ENCODE measurements around the gene RAB11FIP3.

The RAB11FIP3 gene

DNA sequence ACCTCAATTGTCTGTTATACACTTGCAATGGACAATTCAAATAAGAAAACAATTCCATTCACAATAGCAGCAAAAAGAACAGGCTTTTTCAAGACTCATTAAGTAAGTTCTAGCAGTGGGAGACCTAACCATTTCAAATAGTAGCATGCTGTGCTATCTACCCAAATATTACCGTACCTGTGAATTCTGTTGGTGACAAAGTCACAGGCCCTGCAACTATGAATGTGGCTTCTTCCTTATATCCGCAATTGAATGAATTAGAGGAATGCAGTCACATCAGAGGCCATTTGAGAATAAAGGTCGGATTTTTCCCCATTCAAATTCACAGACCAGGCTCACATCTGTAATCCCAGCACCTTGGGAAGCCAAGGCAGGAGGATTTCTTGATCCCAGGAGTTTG lies 29.2 kb upstream of the RAB11FIP3 start:
- TF ChIP-seq, protein P1, sequence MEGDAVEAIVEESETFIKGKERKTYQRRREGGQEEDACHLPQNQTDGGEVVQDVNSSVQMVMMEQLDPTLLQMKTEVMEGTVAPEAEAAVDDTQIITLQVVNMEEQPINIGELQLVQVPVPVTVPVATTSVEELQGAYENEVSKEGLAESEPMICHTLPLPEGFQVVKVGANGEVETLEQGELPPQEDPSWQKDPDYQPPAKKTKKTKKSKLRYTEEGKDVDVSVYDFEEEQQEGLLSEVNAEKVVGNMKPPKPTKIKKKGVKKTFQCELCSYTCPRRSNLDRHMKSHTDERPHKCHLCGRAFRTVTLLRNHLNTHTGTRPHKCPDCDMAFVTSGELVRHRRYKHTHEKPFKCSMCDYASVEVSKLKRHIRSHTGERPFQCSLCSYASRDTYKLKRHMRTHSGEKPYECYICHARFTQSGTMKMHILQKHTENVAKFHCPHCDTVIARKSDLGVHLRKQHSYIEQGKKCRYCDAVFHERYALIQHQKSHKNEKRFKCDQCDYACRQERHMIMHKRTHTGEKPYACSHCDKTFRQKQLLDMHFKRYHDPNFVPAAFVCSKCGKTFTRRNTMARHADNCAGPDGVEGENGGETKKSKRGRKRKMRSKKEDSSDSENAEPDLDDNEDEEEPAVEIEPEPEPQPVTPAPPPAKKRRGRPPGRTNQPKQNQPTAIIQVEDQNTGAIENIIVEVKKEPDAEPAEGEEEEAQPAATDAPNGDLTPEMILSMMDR (IDR thresholded peaks at IDR 0.05; ENCODE audit: low read depth, low read length): no peak
- no peak for DNase-seq (ENCODE audit: low read depth, low spot score)
- in situ Hi-C loops (cut with HindIII; ENCODE audit: low sequenced_read_pairs): no loop called here
- peak overlapping the region; percentile 42 for H3K4me3 ChIP-seq (ENCODE audit: low read depth, low read length)

DNA sequence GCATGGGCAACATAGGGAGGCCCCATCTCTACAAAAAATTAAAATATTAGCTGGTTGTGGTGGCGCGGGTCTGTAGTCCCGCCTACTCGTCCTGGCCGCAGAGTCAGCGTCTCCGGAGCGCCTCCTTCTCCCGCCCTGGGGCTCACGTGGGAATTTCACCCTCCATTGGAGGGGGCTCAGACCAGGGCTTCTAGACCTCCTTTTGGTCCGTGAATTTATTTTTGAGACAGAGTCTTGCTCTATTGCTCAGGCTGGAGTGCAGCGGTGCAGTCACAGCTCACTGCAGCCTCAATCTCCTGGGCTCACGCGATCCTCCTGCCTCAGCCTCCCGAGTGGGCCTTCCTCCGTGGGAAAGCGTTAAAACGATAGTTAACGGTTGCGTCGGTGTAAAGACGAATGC lies 28.8 kb upstream of the RAB11FIP3 start:
- TF ChIP-seq, protein P1 (IDR thresholded peaks at IDR 0.05; ENCODE audit: low read depth, low read length): no peak
- peak; percentile 31 for DNase-seq (ENCODE audit: low read depth, low spot score)
- in situ Hi-C loops (cut with HindIII; ENCODE audit: low sequenced_read_pairs): no loop called here
- H3K4me3 ChIP-seq (ENCODE audit: low read depth, low read length): peak overlapping the region; percentile 42

DNA sequence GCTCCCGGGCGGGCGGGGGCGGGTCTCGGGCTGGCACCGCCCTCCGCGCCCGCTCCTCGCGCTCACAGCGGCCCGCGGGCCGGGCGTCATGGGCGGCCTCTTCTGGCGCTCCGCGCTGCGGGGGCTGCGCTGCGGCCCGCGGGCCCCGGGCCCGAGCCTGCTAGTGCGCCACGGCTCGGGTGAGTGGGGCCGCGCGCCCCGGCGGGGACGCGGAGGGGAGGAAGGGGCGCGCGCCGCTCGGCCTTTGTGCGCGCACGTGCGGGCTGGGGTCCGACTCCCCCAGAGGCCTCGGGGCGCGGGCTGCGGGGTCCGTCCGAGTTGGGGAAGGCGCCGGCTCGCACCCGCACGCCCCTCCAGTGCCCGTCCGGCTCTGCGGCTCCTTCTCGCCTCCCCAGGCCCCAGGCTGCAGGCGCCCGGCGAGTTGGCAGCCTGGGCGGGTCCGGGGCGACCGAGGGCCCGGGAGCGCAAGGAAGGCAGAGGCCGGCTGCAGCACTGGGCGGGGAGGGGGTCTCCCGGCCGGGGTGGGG lies 28.3 kb upstream of the RAB11FIP3 start, which contains the start of gene NME4:
NME4 (plus strand) TSS at position 65 of the 527 bp plus-strand sequence; CDS start at position 89, 24 bp downstream.
- no peak for DNase-seq (ENCODE audit: low read depth, low spot score)
- in situ Hi-C loops (cut with HindIII; ENCODE audit: low sequenced_read_pairs): no loop called here

DNA sequence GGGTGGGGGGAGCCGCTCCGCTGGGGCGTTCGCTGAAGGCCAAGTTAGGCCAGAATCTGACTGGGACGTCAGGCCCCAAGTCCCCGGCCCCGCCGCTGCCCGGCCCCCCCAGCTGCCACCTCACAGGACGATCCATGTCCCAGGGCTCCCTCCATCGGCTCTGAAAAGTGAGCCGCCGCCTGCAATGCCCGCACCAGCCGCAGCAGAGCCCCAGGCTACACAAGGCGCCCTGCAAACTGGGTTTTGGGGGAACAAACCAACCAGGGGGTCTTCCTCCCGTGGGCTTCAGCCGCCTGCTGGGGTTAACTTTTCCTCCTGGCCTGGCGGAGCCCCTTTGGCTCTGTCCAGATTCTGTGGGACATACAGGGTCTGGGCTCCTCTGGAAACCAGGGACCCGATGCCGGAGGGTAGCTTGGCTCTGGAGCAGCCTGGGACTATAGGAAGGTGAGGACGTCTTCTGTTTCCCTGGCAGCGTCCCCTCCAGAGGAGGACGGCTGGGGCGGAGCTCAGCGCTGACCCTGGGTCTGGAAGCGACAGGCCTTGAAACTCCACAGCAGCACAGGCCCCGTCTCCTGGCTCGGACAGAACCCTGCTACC lies 27.6 kb upstream of the RAB11FIP3 start:
- peak; percentile 59 for DNase-seq (ENCODE audit: low read depth, low spot score)
- no peak overlapping the region for H3K4me3 ChIP-seq (ENCODE audit: low read depth, low read length)
- in situ Hi-C loops (cut with HindIII; ENCODE audit: low sequenced_read_pairs): no loop called here
- TF ChIP-seq, protein P1 (IDR thresholded peaks at IDR 0.05; ENCODE audit: low read depth, low read length): peak; percentile 45

More for the DNA sequence above, 28.3 kb upstream of the RAB11FIP3 start, which contains the start of gene NME4:
- TF ChIP-seq, protein P1 (IDR thresholded peaks at IDR 0.05; ENCODE audit: low read depth, low read length): no peak
- peak within 1 kb of the TSS; percentile 42 for H3K4me3 ChIP-seq (ENCODE audit: low read depth, low read length)

DNA sequence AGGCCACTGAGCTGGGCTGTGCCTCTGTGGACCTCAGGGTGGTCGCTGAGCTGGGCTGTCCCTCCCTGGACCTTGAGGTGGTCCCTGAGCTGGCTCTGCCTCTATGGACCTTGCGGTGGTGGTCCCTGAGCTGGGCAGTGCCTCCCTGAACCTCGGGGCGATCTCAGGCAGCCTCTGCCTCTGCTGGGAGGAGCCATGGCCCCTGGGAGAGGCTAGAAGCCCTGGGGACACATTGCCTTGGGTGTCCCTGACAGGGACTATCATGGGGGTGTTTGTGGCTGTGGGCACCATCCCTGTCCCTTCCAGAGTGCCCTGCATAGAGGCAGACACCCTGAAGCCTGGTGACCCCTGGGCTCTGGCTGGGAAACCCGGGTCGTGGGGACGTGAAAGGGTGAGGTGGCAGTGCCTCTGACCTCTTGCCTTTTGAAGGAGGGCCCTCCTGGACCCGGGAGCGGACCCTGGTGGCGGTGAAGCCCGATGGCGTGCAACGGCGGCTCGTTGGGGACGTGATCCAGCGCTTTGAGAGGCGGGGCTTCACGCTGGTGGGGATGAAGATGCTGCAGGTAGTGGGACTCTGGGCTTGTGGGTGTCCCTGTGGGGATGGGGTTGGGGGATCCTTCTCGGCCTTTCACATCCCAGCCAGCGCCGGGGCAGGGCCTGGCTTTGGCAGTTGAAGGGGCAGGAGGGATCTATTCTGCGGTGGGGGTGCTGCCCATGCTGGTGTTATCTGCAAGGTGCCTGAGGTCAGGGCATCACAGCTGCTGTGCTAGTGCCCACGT lies 26.7 kb upstream of the RAB11FIP3 start:
- in situ Hi-C loops (cut with HindIII; ENCODE audit: low sequenced_read_pairs): no loop called here
- DNase-seq (ENCODE audit: low read depth, low spot score): no peak
- TF ChIP-seq, protein P1 (IDR thresholded peaks at IDR 0.05; ENCODE audit: low read depth, low read length): no peak
- H3K4me3 ChIP-seq (ENCODE audit: low read depth, low read length): no peak overlapping the region

DNA sequence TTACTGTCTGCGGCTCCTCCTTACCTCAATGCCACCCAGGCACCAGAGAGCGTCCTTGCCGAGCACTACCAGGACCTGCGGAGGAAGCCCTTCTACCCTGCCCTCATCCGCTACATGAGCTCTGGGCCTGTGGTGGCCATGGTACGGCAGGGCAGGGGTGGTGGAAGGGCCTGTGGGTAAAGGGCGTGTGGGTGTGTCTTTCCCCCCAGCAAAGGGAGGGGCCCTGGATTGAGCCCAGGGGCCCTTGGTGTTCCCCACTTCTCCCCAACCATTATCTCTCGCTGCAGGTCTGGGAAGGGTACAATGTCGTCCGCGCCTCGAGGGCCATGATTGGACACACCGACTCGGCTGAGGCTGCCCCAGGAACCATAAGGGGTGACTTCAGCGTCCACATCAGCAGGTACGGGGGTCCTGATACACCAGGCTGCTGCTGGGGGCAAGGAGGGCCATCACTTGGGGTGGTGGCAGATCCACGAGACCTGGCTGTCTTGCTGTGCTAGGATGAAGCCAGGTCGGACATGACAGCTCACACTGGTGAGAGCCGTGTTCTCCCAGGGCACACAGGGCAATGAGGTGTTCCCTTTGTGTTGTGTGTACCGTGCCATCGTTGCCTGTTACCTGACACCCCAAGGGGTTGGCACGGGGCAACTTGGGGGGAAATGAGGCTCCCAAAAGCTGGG lies 26.0 kb upstream of the RAB11FIP3 start:
- no peak overlapping the region for H3K4me3 ChIP-seq (ENCODE audit: low read depth, low read length)
- no peak for DNase-seq (ENCODE audit: low read depth, low spot score)
- TF ChIP-seq, protein P1 (IDR thresholded peaks at IDR 0.05; ENCODE audit: low read depth, low read length): no peak

More for the DNA sequence above, 26.0 kb upstream of the RAB11FIP3 start:
- in situ Hi-C loops (cut with HindIII; ENCODE audit: low sequenced_read_pairs): no loop called here
